ENCODE results near the gene DPEP1. TPM values are rescaled to one million over a fixed set of nuclear protein-coding genes. Genes with fewer than 3 reads are reported as not detected.
"Not testable (repeated sequence)": the region's sequence is repeated elsewhere in the genome, so short reads cannot be mapped to it uniquely, and the experiment has no call there.

DPEP1 gene
- total and polyA plus RNA-seq, 2 donors (not counting 1 experiment from before 2014, with no cell fraction given), result not detected

- intact Hi-C loops (cut with micrococcal nuclease), result no loop called here
- Histone ChIP-seq H2AFZ (ENCODE audit: insufficient read depth, low read depth, low read length, poor library complexity, severe bottlenecking) (no peak overlapping the region), H3K9ac (ENCODE audit: low read length) (no peak overlapping the region), H3K36me3 (replicated peaks in 1 of 2; ENCODE audit: control extremely low read depth in 1 of 2, control insufficient read depth in 1 of 2, extremely low read depth in 1 of 2, insufficient read depth in 2 of 2, low read length in 1 of 2) (no peaks in the 10 kb centered on the region), H3K4me2 (replicated peaks; ENCODE audit: low read depth, low read length, poor library complexity, severe bottlenecking) (no peak overlapping the region), H3K27ac (ENCODE audit: low read length in 2 of 2) (no peak overlapping the region), H3K4me1 (ENCODE audit: control insufficient read depth in 2 of 2, insufficient read depth in 2 of 2, low read length in 2 of 2) (no peaks in the 10 kb centered on the region), H3K27me3 (replicated peaks in 1 of 4; ENCODE audit: control extremely low read depth in 1 of 4, control insufficient read depth in 3 of 4, insufficient read depth in 4 of 4, low read length in 3 of 4) (no peaks in the 10 kb centered on the region), H3K79me2 (ENCODE audit: control insufficient read depth, insufficient read depth, low read length) (no peaks in the 10 kb centered on the region), H3K4me3 (ENCODE audit: control extremely low read depth in 1 of 5, extremely low read depth in 1 of 5, insufficient read depth in 1 of 5, low read depth in 2 of 5, low read length in 4 of 5) (no peak overlapping the region), H3K9me3 (ENCODE audit: control extremely low read depth in 1 of 3, control insufficient read depth in 2 of 3, insufficient read depth in 1 of 3, low read length in 2 of 3) (peaks cover 0 to 9% (median 0%) of the 10 kb centered on the region in 3 donors), H4K20me1 (ENCODE audit: control insufficient read depth, insufficient read depth, low read length, poor library complexity, severe bottlenecking) (no peaks in the 10 kb centered on the region)
- no peak overlapping the region for H3K4me3 Mint-ChIP-seq
- no peaks in the 10 kb centered on the region for H3K9me3 Mint-ChIP-seq (ENCODE audit: insufficient read depth)
- DNase-seq (no peak), ATAC-seq (ENCODE audit: low read depth) (no peak)
- ChIA-PET CTCF (no interaction called here), POLR2A (no interaction called here)
- no peak overlapping the region for H3K27ac Mint-ChIP-seq
- no peak for TF ChIP-seq CTCF (IDR thresholded peaks at IDR 0.05)
- H3K27me3 Mint-ChIP-seq, result no peaks in the 10 kb centered on the region
- H3K4me1 Mint-ChIP-seq, result no peaks in the 10 kb centered on the region
- 100% methylated on average over 1 of the region's 7 CpGs for WGBS (ENCODE audit: insufficient coverage)
Measured at GRCh38 chr16:89586218-89586617, 27.2 kb upstream of the DPEP1 start.

DNA sequence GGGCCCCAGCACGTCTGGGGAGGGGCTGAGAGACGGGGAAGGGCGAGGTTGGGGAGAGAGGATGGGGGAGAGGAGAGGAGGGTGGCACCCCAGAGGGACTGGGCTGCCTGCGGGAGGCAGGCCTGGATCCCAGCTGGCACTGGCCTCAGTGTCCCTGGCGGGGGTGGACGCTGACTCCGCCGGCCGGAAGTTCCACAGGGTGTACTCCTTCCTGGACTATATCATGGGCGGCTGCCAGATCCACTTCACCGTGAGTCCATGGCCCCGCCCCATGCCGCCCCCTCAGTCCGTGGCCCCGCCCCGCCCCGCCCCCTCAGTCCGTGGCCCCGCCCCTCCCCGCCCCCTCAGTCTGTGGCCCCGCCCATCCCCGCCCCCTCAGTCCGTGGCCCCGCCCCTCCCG, 26.6 kb upstream of the DPEP1 start:
- Mint-ChIP-seq H3K27me3 (no peaks in the 10 kb centered on the region), H3K4me1 (no peaks in the 10 kb centered on the region), H3K4me3 (no peak overlapping the region), H3K9me3 (ENCODE audit: insufficient read depth) (no peaks in the 10 kb centered on the region), H3K27ac (no peak overlapping the region)
- WGBS (ENCODE audit: insufficient coverage), result 97% methylated on average over 9 of the region's 25 CpGs
- intact Hi-C loops (cut with micrococcal nuclease), result no loop called here
- DNase-seq (no peak), ATAC-seq (ENCODE audit: low read depth) (no peak)
- no peak for TF ChIP-seq EZH2 (IDR thresholded peaks at IDR 0.05; ENCODE audit: borderline replicate concordance, insufficient read depth, low read depth, low read length, poor library complexity, severe bottlenecking)
- no peak for TF ChIP-seq CTCF (IDR thresholded peaks at IDR 0.05)
- Histone ChIP-seq H3K9ac (ENCODE audit: low read length) (no peak overlapping the region), H3K79me2 (ENCODE audit: control insufficient read depth, insufficient read depth, low read length) (no peaks in the 10 kb centered on the region), H2AFZ (ENCODE audit: insufficient read depth, low read depth, low read length, poor library complexity, severe bottlenecking) (no peak overlapping the region), H4K20me1 (ENCODE audit: control insufficient read depth, insufficient read depth, low read length, poor library complexity, severe bottlenecking) (no peaks in the 10 kb centered on the region), H3K36me3 (replicated peaks in 1 of 2; ENCODE audit: control extremely low read depth in 1 of 2, control insufficient read depth in 1 of 2, extremely low read depth in 1 of 2, insufficient read depth in 2 of 2, low read length in 1 of 2) (no peaks in the 10 kb centered on the region), H3K27ac (ENCODE audit: low read length in 2 of 2) (no peak overlapping the region), H3K4me2 (replicated peaks; ENCODE audit: low read depth, low read length, poor library complexity, severe bottlenecking) (no peak overlapping the region), H3K27me3 (replicated peaks in 1 of 4; ENCODE audit: control extremely low read depth in 1 of 4, control insufficient read depth in 3 of 4, insufficient read depth in 4 of 4, low read length in 3 of 4) (no peaks in the 10 kb centered on the region), H3K9me3 (ENCODE audit: control extremely low read depth in 1 of 3, control insufficient read depth in 2 of 3, insufficient read depth in 1 of 3, low read length in 2 of 3) (peaks cover 0 to 9% (median 0%) of the 10 kb centered on the region in 3 donors), H3K4me3 (ENCODE audit: control extremely low read depth in 1 of 5, extremely low read depth in 1 of 5, insufficient read depth in 1 of 5, low read depth in 2 of 5, low read length in 4 of 5) (no peak overlapping the region), H3K4me1 (ENCODE audit: control insufficient read depth in 2 of 2, insufficient read depth in 2 of 2, low read length in 2 of 2) (no peaks in the 10 kb centered on the region)
- ChIA-PET CTCF (no interaction called here), POLR2A (no interaction called here)

- POLR2A ChIA-PET; CTCF ChIA-PET; H3K9me3 ChIP-seq (ENCODE audit: control extremely low read depth in 1 of 3, control insufficient read depth in 2 of 3, insufficient read depth in 1 of 3, low read length in 2 of 3); H3K27ac Mint-ChIP-seq; H3K9ac ChIP-seq (ENCODE audit: low read length); H3K4me2 ChIP-seq (replicated peaks; ENCODE audit: low read depth, low read length, poor library complexity, severe bottlenecking); H3K4me3 ChIP-seq (ENCODE audit: control extremely low read depth in 1 of 5, extremely low read depth in 1 of 5, insufficient read depth in 1 of 5, low read depth in 2 of 5, low read length in 4 of 5); H3K27ac ChIP-seq (ENCODE audit: low read length in 2 of 2); H3K36me3 ChIP-seq (replicated peaks in 1 of 2; ENCODE audit: control extremely low read depth in 1 of 2, control insufficient read depth in 1 of 2, extremely low read depth in 1 of 2, insufficient read depth in 2 of 2, low read length in 1 of 2); intact Hi-C loops (cut with micrococcal nuclease); H3K27me3 Mint-ChIP-seq; H2AFZ ChIP-seq (ENCODE audit: insufficient read depth, low read depth, low read length, poor library complexity, severe bottlenecking); H3K4me1 Mint-ChIP-seq; H3K9me3 Mint-ChIP-seq (ENCODE audit: insufficient read depth); ATAC-seq (ENCODE audit: low read depth); H3K4me1 ChIP-seq (ENCODE audit: control insufficient read depth in 2 of 2, insufficient read depth in 2 of 2, low read length in 2 of 2); H3K79me2 ChIP-seq (ENCODE audit: control insufficient read depth, insufficient read depth, low read length); H3K4me3 Mint-ChIP-seq; H3K27me3 ChIP-seq (replicated peaks in 1 of 4; ENCODE audit: control extremely low read depth in 1 of 4, control insufficient read depth in 3 of 4, insufficient read depth in 4 of 4, low read length in 3 of 4); H4K20me1 ChIP-seq (ENCODE audit: control insufficient read depth, insufficient read depth, low read length, poor library complexity, severe bottlenecking); DNase-seq: not testable (repeated sequence)
- WGBS (ENCODE audit: insufficient coverage), result over 99% methylated on average over 11 of the region's 36 CpGs
Measured at GRCh38 chr16:89587676-89588075, 25.8 kb upstream of the DPEP1 start.
